Smooth muscle cell (in vitro differentiated cells): ENCODE results near the gene EHD3. TPM values are rescaled to one million over a fixed set of nuclear protein-coding genes. Genes with fewer than 3 reads are reported as not detected.

Experiments
- DNase-seq: peaks from one replicate; lab custom pipeline; 2025; ENCODE audit not compliant: unreplicated experiment; lab: John Stamatoyannopoulos, UW
- H2AFZ ChIP-seq: fragments of 200-600 bp; sonication (generic); 2 replicates; pipeline ENCODE4 v1.6.0; 2016; ENCODE audit warnings: antibody characterized with exemption, low read depth, mild to moderate bottlenecking
- H3F3A ChIP-seq: fragments of 200-600 bp; sonication (generic); 2 replicates; pipeline ENCODE4 v1.6.0; 2017; ENCODE audit warnings: antibody characterized with exemption, low read depth
- H3K27ac ChIP-seq: fragments of 200-600 bp; sonication (generic); 2 replicates; pipeline ENCODE4 v1.5.1; 2016; ENCODE audit warnings: low read depth, mild to moderate bottlenecking
- H3K27me3 ChIP-seq: fragments of 200-600 bp; sonication (generic); 2 replicates; pipeline ENCODE4 v1.6.1; 2016; ENCODE audit warnings: low read depth, mild to moderate bottlenecking
- H3K36me3 ChIP-seq: fragments of 200-600 bp; sonication (generic); 2 replicates; pipeline ENCODE4 v1.5.1; 2016; ENCODE audit warnings: low read depth
- H3K4me1 ChIP-seq: fragments of 200-600 bp; sonication (generic); 2 replicates; pipeline ENCODE4 v1.5.1; 2016; ENCODE audit warnings: low read depth
- H3K4me2 ChIP-seq: fragments of 200-600 bp; sonication (generic); 2 replicates; pipeline ENCODE4 v1.6.0; 2016; ENCODE audit warnings: mild to moderate bottlenecking
- H3K4me3 ChIP-seq: fragments of 200-600 bp; sonication (generic); 2 replicates; pipeline ENCODE4 v1.5.1; 2016; ENCODE audit warnings: mild to moderate bottlenecking
- H3K79me2 ChIP-seq: fragments of 200-600 bp; sonication (generic); 2 replicates; pipeline ENCODE4 v1.6.0; 2016; ENCODE audit warnings: low read depth, mild to moderate bottlenecking
- H3K9ac ChIP-seq: fragments of 200-600 bp; sonication (generic); 2 replicates; pipeline ENCODE4 v1.6.0; 2016; ENCODE audit warnings: low read depth
- H3K9me3 ChIP-seq: fragments of 200-600 bp; sonication (generic); replicated peaks from 2 replicates; pipeline ENCODE4 v1.5.1; 2016; ENCODE audit warnings: low read depth
- H4K20me1 ChIP-seq: fragments of 200-600 bp; sonication (generic); 2 replicates; pipeline ENCODE4 v1.6.0; 2016; ENCODE audit warnings: low read depth
- WGBS: methylation state at CpG from one replicate; pipeline ENCODE4 v1.1.7; 2016; ENCODE audit warnings: low lambda C conversion rate; 5-methylcytosine and 5-hydroxymethylcytosine counted together
- polyA plus RNA-seq: library from polyadenylated mRNA; unstranded; fragments of >200 nt; fragmentation: Nextera tagmentation; extraction: Ambion mirVana; gene quantifications from 2 replicates; pipeline ENCODE4 v1.2.1, GENCODE V29; 2016
- total RNA-seq: library from RNA; depleted of rRNA; stranded (reverse); fragments of >200 nt; gene quantifications from 2 replicates; pipeline ENCODE4 v1.2.3, GENCODE V29; 2014
- TF ChIP-seq, protein P1 (sequence below): fragments of 200-600 bp; sonication (generic); IDR thresholded peaks from 2 replicates; pipeline ENCODE4 v1.5.1; 2017; ENCODE audit warnings: borderline replicate concordance, mild to moderate bottlenecking, antibody characterized with exemption; ENCODE audit not compliant: insufficient read depth, poor library complexity, severe bottlenecking

The EHD3 gene
- total and polyA plus RNA-seq, 2 experiments from 2014 or later, result 13.8 to 15.5 TPM

DNA sequence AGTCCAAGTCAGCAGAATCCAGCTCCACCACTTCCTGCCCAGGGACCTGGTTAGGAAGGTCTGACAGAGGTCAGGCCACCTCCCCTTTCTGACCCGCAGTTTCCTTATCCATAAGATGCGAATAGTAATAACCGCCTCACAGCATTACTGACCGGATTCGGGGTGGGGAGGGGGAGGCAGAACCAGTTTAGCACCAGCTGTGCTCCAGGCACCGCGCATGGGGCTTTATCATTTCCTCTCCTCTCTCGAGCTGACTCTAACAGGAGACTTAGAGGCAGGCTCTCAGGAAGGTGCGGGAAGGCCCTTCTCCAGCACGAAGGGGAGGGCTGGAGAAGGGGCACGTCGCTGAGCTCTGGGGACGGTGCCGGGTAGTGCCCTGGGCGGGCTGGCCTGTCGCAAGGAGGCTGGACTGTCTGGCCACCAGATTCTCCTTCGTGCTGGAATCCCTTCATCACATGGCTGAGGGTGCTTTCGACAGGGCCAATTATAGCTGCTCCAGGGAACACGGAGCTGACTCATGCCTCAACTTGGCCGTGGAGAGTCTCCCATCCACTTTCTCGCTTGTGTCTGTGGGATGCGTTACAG, 5.7 kb downstream of the EHD3 start:
- WGBS, result 41% methylated on average over 22 of the region's 22 CpGs
- H3K27me3 ChIP-seq, result no peaks in the 10 kb centered on the region

DNA sequence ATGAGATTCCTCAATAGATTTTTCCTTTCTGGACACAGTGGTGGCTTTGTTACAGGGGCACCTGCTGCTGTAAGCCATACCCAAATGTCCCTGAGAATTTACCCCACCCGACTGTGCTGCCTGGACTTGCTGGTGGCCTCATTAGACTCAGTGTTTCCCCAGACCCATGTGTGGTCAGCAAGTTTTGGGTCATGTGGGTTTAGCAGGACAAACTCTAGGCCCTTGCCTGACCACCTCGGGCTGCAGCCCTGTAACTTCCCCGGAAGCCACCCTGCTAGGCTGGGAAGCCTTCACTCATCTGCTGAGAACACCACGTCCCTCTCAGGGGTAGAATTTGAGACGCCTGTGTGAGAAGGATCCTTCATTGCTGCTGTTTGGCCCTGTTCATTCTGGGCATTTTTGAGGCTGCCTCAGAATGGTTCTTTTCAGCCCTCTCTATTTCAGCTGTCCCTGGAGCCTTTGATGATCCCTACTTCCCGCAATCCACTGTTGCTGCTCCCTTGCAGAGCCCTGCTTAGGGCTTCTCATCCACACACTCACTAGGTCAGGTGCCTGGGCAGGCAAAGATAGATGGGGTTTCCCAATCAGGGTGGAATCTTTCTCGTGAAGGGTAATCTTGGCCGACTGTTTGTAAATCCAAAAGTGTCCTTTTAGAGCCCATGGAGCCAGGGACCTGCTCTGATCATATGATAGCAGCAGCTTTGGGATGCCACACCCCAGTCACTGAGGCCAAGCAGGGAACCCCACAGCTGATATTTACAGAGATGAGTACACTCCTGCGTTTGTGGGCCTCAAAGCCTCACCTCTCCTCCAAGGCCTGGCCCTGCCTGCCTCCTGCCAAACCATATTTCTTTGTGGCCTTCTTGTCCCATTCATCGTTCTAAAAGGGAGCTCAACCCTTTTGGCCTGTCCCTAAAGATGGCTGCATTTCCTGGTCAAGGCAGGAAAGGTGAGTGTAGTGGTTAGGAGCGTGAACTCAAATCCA, 6.7 kb downstream of the EHD3 start:
- TF ChIP-seq, protein P1, sequence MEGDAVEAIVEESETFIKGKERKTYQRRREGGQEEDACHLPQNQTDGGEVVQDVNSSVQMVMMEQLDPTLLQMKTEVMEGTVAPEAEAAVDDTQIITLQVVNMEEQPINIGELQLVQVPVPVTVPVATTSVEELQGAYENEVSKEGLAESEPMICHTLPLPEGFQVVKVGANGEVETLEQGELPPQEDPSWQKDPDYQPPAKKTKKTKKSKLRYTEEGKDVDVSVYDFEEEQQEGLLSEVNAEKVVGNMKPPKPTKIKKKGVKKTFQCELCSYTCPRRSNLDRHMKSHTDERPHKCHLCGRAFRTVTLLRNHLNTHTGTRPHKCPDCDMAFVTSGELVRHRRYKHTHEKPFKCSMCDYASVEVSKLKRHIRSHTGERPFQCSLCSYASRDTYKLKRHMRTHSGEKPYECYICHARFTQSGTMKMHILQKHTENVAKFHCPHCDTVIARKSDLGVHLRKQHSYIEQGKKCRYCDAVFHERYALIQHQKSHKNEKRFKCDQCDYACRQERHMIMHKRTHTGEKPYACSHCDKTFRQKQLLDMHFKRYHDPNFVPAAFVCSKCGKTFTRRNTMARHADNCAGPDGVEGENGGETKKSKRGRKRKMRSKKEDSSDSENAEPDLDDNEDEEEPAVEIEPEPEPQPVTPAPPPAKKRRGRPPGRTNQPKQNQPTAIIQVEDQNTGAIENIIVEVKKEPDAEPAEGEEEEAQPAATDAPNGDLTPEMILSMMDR, result no peak
- DNase-seq, result no peak
- Histone ChIP-seq H3K4me1 (no peaks in the 10 kb centered on the region), H3K9me3 (no peaks in the 10 kb centered on the region), H3K36me3 (no peaks in the 10 kb centered on the region), H3K27me3 (no peaks in the 10 kb centered on the region), H3K4me2 (no peak overlapping the region), H3K4me3 (no peak overlapping the region), H4K20me1 (peaks cover 76% of the 10 kb centered on the region), H2AFZ (no peak overlapping the region), H3K27ac (no peak overlapping the region), H3K9ac (no peak overlapping the region), H3F3A (no peaks in the 10 kb centered on the region), H3K79me2 (peaks cover 22% of the 10 kb centered on the region)
- WGBS, result 85% methylated on average over 11 of the region's 11 CpGs

More for the DNA sequence above, 5.7 kb downstream of the EHD3 start:
- Histone ChIP-seq H3K4me2 (peak overlapping the region; percentile 20), H3K9ac (no peak overlapping the region), H3K4me3 (no peak overlapping the region), H3K36me3 (no peaks in the 10 kb centered on the region), H3K4me1 (no peaks in the 10 kb centered on the region), H2AFZ (no peak overlapping the region), H3K27ac (no peak overlapping the region), H3K79me2 (peaks cover 22% of the 10 kb centered on the region), H3K9me3 (no peaks in the 10 kb centered on the region), H3F3A (peaks cover 2% of the 10 kb centered on the region), H4K20me1 (peaks cover 79% of the 10 kb centered on the region)
- TF ChIP-seq, protein P1, result no peak
- DNase-seq, result peak; percentile 7

DNA sequence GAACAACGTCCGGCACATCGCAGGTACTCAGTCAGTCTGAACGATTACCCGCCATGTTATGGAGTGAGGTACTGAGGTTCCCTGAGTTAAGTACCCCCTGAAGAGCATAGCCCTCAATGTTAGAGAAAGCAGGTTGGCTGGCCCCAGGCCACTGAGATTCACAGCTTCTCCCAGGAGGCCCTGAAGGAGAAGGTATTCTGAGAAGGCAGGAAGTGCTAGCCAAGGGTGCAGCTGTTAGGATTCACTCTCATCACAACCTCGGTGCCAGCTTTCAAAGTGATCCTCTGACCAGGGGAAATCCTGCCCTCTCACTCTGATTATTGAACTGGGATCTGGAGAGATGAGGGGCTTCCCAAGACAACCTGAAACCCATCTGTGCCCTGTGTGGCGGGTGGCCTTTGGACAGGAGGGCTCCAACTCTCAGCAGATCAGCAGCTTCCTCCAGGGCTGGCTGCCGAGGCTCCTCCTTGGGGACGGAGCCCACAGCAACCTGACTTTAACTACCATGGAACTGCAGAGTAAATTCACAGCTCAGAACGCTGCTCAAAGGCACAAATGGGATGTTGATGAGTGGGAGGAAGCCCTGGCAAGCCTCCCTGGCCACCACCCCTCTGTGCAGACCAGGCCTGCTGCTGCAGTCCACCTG, 7.8 kb downstream of the EHD3 start:
- H3K36me3 ChIP-seq, result no peaks in the 10 kb centered on the region
- 95% methylated on average over 10 of the region's 10 CpGs for WGBS
- no peak overlapping the region for H3K4me2 ChIP-seq
- no peaks in the 10 kb centered on the region for H3K27me3 ChIP-seq
- TF ChIP-seq, protein P1, result no peak
- no peak overlapping the region for H3K27ac ChIP-seq
- no peaks in the 10 kb centered on the region for H3K9me3 ChIP-seq
- no peaks in the 10 kb centered on the region for H3F3A ChIP-seq
- H4K20me1 ChIP-seq, result peaks cover 65% of the 10 kb centered on the region
- no peak overlapping the region for H3K4me3 ChIP-seq
- no peak overlapping the region for H2AFZ ChIP-seq
- H3K79me2 ChIP-seq, result peaks cover 11% of the 10 kb centered on the region
- DNase-seq, result no peak
- no peaks in the 10 kb centered on the region for H3K4me1 ChIP-seq
- H3K9ac ChIP-seq, result no peak overlapping the region
